ENCODE measurements around the gene XRRA1.
"Not testable (repeated sequence)": the region's sequence is repeated elsewhere in the genome, so short reads cannot be mapped to it uniquely, and the experiment has no call there.

Gene XRRA1

GRCh38 chr11:74909812-74910211 is 39.1 kb downstream of the XRRA1 start:
- Histone ChIP-seq H3K4me3 (no peak overlapping the region), H3K27ac (peak overlapping the region in 1 of 21 experiments; percentile 2)

GRCh38 chr11:74909385-74909784 is 39.5 kb downstream of the XRRA1 start:
- Histone ChIP-seq H3K4me3 (no peak overlapping the region), H3K27ac (peak overlapping the region in 1 of 21 experiments; percentile 2)

GRCh38 chr11:74905326-74905725 is 43.6 kb downstream of the XRRA1 start:
- peak overlapping the region in 2 of 21 experiments; percentile 33 to 47 for H3K27ac ChIP-seq

GRCh38 chr11:74902342-74902741 is 46.5 kb downstream of the XRRA1 start:
- Histone ChIP-seq H3K27ac (no peak overlapping the region), H3K4me3 (no peak overlapping the region)

More at GRCh38 chr11:74905326-74905725, 43.6 kb downstream of the XRRA1 start:
- no peak overlapping the region for H3K4me3 ChIP-seq

- Histone ChIP-seq H3K4me3 (no peak overlapping the region), H3K27ac (no peak overlapping the region)
Measured at GRCh38 chr11:74896311-74896710, 52.6 kb downstream of the XRRA1 start.

- Histone ChIP-seq H3K4me3 (no peak overlapping the region), H3K27ac (no peak overlapping the region)
Measured at GRCh38 chr11:74895340-74896116, 53.4 kb downstream of the XRRA1 start.

GRCh38 chr11:74893015-74893414 is 55.9 kb downstream of the XRRA1 start:
- not testable (repeated sequence) for H3K4me3 ChIP-seq, H3K27ac ChIP-seq

- H3K4me3 ChIP-seq: no peak overlapping the region
- H3K27ac ChIP-seq: no peak overlapping the region
Measured at GRCh38 chr11:74877132-74877531, 71.8 kb downstream of the XRRA1 start.

GRCh38 chr11:74871037-74871436 is 77.9 kb downstream of the XRRA1 start:
- Histone ChIP-seq H3K27ac (no peak overlapping the region), H3K4me3 (no peak overlapping the region)

GRCh38 chr11:74870485-74870884 is 78.4 kb downstream of the XRRA1 start:
- no peak overlapping the region for H3K27ac ChIP-seq
- no peak overlapping the region for H3K4me3 ChIP-seq

GRCh38 chr11:74866557-74866956 is 82.3 kb downstream of the XRRA1 start:
- no peak overlapping the region for H3K4me3 ChIP-seq
- no peak overlapping the region for H3K27ac ChIP-seq

- Histone ChIP-seq H3K27ac (no peak overlapping the region), H3K4me3 (no peak overlapping the region)
Measured at GRCh38 chr11:74863410-74863809, 85.5 kb downstream of the XRRA1 start.

GRCh38 chr11:74860743-74861142 is 88.1 kb downstream of the XRRA1 start:
- Histone ChIP-seq H3K27ac (no peak overlapping the region), H3K4me3 (no peak overlapping the region)

- no peak overlapping the region for H3K27ac ChIP-seq
- H3K4me3 ChIP-seq: no peak overlapping the region
Measured at GRCh38 chr11:74853223-74853622, 95.7 kb downstream of the XRRA1 start.

- Histone ChIP-seq H3K4me3 (no peak overlapping the region), H3K27ac (no peak overlapping the region)
Measured at GRCh38 chr11:74849525-74850391, 99.1 kb downstream of the XRRA1 start.

- Histone ChIP-seq H3K4me3 (no peak overlapping the region), H3K27ac (no peak overlapping the region)
Measured at GRCh38 chr11:74847895-74848294, 101.0 kb downstream of the XRRA1 start.

GRCh38 chr11:74847395-74847794 is 101.5 kb downstream of the XRRA1 start:
- Histone ChIP-seq H3K4me3 (no peak overlapping the region), H3K27ac (no peak overlapping the region)

GRCh38 chr11:74846770-74847169 is 102.1 kb downstream of the XRRA1 start:
- no peak overlapping the region for H3K4me3 ChIP-seq

GRCh38 chr11:74845978-74846517 is 102.8 kb downstream of the XRRA1 start:
- Histone ChIP-seq H3K27ac (no peak overlapping the region), H3K4me3 (no peak overlapping the region)

More at GRCh38 chr11:74846770-74847169, 102.1 kb downstream of the XRRA1 start:
- H3K27ac ChIP-seq: no peak overlapping the region

GRCh38 chr11:74844865-74845264 is 104.0 kb downstream of the XRRA1 start:
- Histone ChIP-seq H3K4me3 (no peak overlapping the region), H3K27ac (no peak overlapping the region)

- Histone ChIP-seq H3K4me3 (no peak overlapping the region), H3K27ac (no peak overlapping the region)
Measured at GRCh38 chr11:74844072-74844471, 104.8 kb downstream of the XRRA1 start.
